Activated CD4-positive, alpha-beta T cell treated with anti-CD3 and anti-CD28 coated beads for 36 hours (primary cell): Measurements from ENCODE around the gene MXRA7. TPM values are rescaled to one million over a fixed set of nuclear protein-coding genes. Genes with fewer than 3 reads are reported as not detected.
"Not testable (repeated sequence)": the region's sequence is repeated elsewhere in the genome, so short reads cannot be mapped to it uniquely, and the experiment has no call there.

Experiments used
- ATAC-seq: fragments of 200-7000 bp; cut with Tn5 transposase; one replicate; pipeline ENCODE4 v1.10.0; 2021; ENCODE audit warnings: mild to moderate bottlenecking, moderate library complexity
- CTCF ChIA-PET: fragments of 350-600 bp; sonication (Branson Sonifier 250); formaldehyde crosslinking; loops from one replicate; lab custom pipeline; 2021; ENCODE audit warnings: antibody characterized with exemption; lab: Charles Lee
- POLR2A ChIA-PET: fragments of 350-600 bp; sonication (Branson Sonifier 250); formaldehyde crosslinking; loops from one replicate; lab custom pipeline; 2021; ENCODE audit warnings: antibody characterized with exemption, inconsistent platforms; lab: Charles Lee
- DNase-seq: peaks from one replicate; pipeline ENCODE4 v3.0.0-alpha.2; 2020
- H3K27ac Mint-ChIP-seq: one replicate; pipeline ENCODE4 v1.8.0; 2021; ENCODE audit warnings: mixed read lengths
- H3K27me3 Mint-ChIP-seq: one replicate; pipeline ENCODE4 v1.8.0; 2021; ENCODE audit warnings: mixed read lengths
- H3K36me3 Mint-ChIP-seq: one replicate; pipeline ENCODE4 v1.8.0; 2021; ENCODE audit warnings: low read depth, mixed read lengths
- H3K4me1 Mint-ChIP-seq: one replicate; pipeline ENCODE4 v1.8.0; 2021; ENCODE audit warnings: mixed read lengths
- H3K4me3 Mint-ChIP-seq: one replicate; pipeline ENCODE4 v1.8.0; 2021; ENCODE audit warnings: mild to moderate bottlenecking, moderate library complexity, mixed read lengths
- H3K9me3 Mint-ChIP-seq: one replicate; pipeline ENCODE4 v1.8.0; 2021; ENCODE audit warnings: low read depth, mixed read lengths
- intact Hi-C, 2 experiments: fragments of 100-400 bp; cut with DNase I in 1 of 2; cut with micrococcal nuclease in 1 of 2; formaldehyde crosslinking; loops; one replicate each; pipeline versions ENCODE4 v1.14.2 to v1.15.1; 2022 to 2024; cut with DNase I, micrococcal nuclease
- total RNA-seq, 2 experiments: library from RNA; stranded (reverse); gene quantifications; one replicate each; pipeline ENCODE4 v1.2.3, GENCODE V29; 2021

The MXRA7 gene
- total RNA-seq, 2 experiments from 2014 or later, result 18.4 to 20.2 TPM

- ChIA-PET POLR2A (no interaction called here), CTCF (interaction anchor here (0.6 to 1.2 kb wide), 2 partner anchors 20 to 186 kb away, joined by 3 to 5 read pairs; no protein-coding TSS in a partner anchor)
- peak; percentile 17 for DNase-seq
- Mint-ChIP-seq H3K27ac (no peak within 1 kb of the TSS), H3K36me3 (no peaks in the 10 kb centered on the region), H3K27me3 (peaks cover 3% of the 10 kb centered on the region), H3K4me1 (peaks cover 17% of the 10 kb centered on the region), H3K4me3 (peak within 1 kb of the TSS; percentile 0), H3K9me3 (no peaks in the 10 kb centered on the region)
- intact Hi-C loops, result no loop called here
- no peak for ATAC-seq
Observed at GRCh38 chr17:76643553-76644148, 67.1 kb downstream of the MXRA7 start, which contains the start of gene ST6GALNAC1. Gene ST6GALNAC1 (minus strand): TSS chr17:76643757. CDS start chr17:76643638, 119 bp downstream.

DNA sequence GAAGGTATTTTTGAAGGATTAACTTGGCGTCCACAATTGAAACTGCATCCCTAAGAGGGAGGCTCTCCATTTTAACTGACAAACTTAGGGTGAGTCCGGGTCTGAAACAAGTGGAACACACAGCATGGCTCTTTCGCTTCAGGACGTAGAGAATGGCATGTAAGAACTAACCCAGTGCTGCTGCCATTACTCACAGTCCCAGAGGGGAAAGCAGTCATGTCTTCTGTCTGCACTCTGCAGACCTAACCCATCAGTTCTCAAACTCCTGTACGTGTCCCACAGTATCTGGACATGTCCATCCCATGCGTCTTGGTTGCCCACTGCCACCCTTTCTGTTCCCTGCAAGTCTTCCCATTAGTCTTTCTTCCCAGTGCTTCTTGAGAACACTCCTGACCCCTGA, 67.8 kb downstream of the MXRA7 start:
- Mint-ChIP-seq H3K36me3 (no peaks in the 10 kb centered on the region), H3K4me1 (peaks cover 17% of the 10 kb centered on the region), H3K4me3 (peak overlapping the region; percentile 0), H3K27ac (no peak overlapping the region), H3K27me3 (peaks cover 3% of the 10 kb centered on the region), H3K9me3 (no peaks in the 10 kb centered on the region)
- ChIA-PET POLR2A (no interaction called here), CTCF (no interaction called here)
- intact Hi-C loops, result no loop called here
- DNase-seq, result no peak
- no peak for ATAC-seq

GRCh38 chr17:76642032-76642561, 68.7 kb downstream of the MXRA7 start:
- Mint-ChIP-seq H3K4me1 (peaks cover 17% of the 10 kb centered on the region), H3K27ac (no peak overlapping the region), H3K4me3 (no peak overlapping the region), H3K9me3 (no peaks in the 10 kb centered on the region), H3K27me3 (peaks cover 3% of the 10 kb centered on the region), H3K36me3 (no peaks in the 10 kb centered on the region)
- intact Hi-C loops, result no loop called here
- ChIA-PET CTCF (interaction anchor here (0.6 kb wide), 1 partner anchor 25 kb away, joined by 3 read pairs; no protein-coding TSS in a partner anchor), POLR2A (no interaction called here)
- ATAC-seq (no peak), DNase-seq (no peak)

DNA sequence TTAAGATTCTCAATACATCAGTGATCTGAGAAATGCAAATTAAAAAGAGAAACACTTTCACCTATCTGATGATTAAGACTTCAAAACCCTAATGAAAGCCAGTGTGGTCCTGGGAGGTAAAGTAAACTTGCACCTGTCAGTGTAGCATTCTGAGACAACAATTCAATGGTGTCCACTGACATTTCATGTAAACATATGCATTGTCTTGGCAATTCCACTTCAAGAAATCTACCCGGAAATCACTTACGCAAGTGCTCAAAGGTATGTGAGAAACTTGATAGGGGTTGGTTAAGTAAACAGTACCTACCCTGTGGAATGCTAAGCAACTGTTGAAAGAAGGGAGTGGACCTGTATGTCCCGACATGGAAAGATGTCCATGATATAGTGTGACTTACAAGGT, 69.3 kb downstream of the MXRA7 start:
- peaks cover 17% of the 10 kb centered on the region for H3K4me1 Mint-ChIP-seq
- H3K36me3 Mint-ChIP-seq, result no peaks in the 10 kb centered on the region
- H3K4me3 Mint-ChIP-seq, result no peak overlapping the region
- DNase-seq, result no peak
- POLR2A ChIA-PET, result no interaction called here
- H3K27ac Mint-ChIP-seq, result no peak overlapping the region
- no peaks in the 10 kb centered on the region for H3K9me3 Mint-ChIP-seq
- no peak for ATAC-seq
- intact Hi-C loops, result no loop called here
- CTCF ChIA-PET, result interaction anchor here (2.5 kb wide), 1 partner anchor 17 kb away, joined by 8 read pairs; no protein-coding TSS in a partner anchor
- H3K27me3 Mint-ChIP-seq, result peaks cover 3% of the 10 kb centered on the region

- no peak overlapping the region for H3K27ac Mint-ChIP-seq
- intact Hi-C loops, result no loop called here
- H3K27me3 Mint-ChIP-seq, result peaks cover 3% of the 10 kb centered on the region
- H3K36me3 Mint-ChIP-seq, result no peaks in the 10 kb centered on the region
- ATAC-seq (no peak), DNase-seq (no peak)
- CTCF ChIA-PET, result interaction anchor here (0.5 to 2.5 kb wide), 3 partner anchors 16 to 173 kb away, joined by 3 to 8 read pairs (median 3); partner anchors contain the start of gene AANAT
- POLR2A ChIA-PET, result no interaction called here
- no peaks in the 10 kb centered on the region for H3K9me3 Mint-ChIP-seq
- H3K4me1 Mint-ChIP-seq, result peaks cover 17% of the 10 kb centered on the region
- H3K4me3 Mint-ChIP-seq, result no peak overlapping the region
Observed at GRCh38 chr17:76640550-76641380, 70.0 kb downstream of the MXRA7 start.

- intact Hi-C loops, result no loop called here
- H3K27ac Mint-ChIP-seq, result no peak overlapping the region
- no peaks in the 10 kb centered on the region for H3K9me3 Mint-ChIP-seq
- CTCF ChIA-PET, result interaction anchor here (0.6 to 1.3 kb wide), 2 partner anchors 14 to 35 kb away, joined by 3 to 5 read pairs; no protein-coding TSS in a partner anchor
- peaks cover 4% of the 10 kb centered on the region for H3K4me1 Mint-ChIP-seq
- ATAC-seq, result no peak
- POLR2A ChIA-PET, result no interaction called here
- H3K4me3 Mint-ChIP-seq, result no peak overlapping the region
- H3K27me3 Mint-ChIP-seq, result no peaks in the 10 kb centered on the region
- no peak for DNase-seq
- no peaks in the 10 kb centered on the region for H3K36me3 Mint-ChIP-seq
Observed at GRCh38 chr17:76638263-76638662, 72.5 kb downstream of the MXRA7 start.

DNA sequence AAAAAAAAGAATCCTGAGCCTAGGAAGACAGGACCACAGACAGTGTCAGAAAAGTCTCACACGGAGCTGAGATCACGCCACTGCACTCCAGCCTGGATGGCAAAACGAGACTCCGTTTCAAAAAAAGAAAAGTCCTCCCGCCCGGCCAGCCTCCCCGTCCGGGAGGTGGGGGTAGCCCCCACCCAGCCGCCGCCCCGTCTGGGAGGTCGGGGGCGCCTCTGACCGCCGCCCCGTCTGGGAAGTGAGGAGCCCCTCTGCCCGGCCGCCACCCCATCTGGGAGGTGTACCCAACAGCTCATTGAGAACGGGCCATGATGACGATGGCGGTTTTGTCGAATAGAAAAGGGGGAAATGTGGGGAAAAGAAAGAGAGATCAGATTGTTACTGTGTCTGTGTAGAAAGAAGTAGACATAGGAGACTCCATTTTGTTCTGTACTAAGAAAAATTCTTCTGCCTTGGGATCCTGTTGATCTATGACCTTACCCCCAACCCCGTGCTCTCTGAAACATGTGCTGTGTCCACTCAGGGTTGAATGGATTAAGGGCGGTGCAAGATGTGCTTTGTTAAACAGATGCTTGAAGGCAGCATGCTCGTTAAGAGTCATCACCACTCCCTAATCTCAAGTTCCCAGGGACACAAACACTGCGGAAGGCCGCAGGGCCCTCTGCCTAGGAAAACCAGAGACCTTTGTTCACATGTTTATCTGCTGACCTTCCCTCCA, 74.1 kb downstream of the MXRA7 start:
- DNase-seq, H3K27me3 Mint-ChIP-seq, CTCF ChIA-PET, ATAC-seq, POLR2A ChIA-PET, H3K36me3 Mint-ChIP-seq, H3K4me1 Mint-ChIP-seq, H3K4me3 Mint-ChIP-seq, H3K27ac Mint-ChIP-seq, intact Hi-C loops, H3K9me3 Mint-ChIP-seq: not testable (repeated sequence)

GRCh38 chr17:76635659-76636360, 75.0 kb downstream of the MXRA7 start:
- ChIA-PET POLR2A (no interaction called here), CTCF (interaction anchor here (1.3 to 3.2 kb wide), 2 partner anchors 12 to 113 kb away, joined by 4 to 21 read pairs; no protein-coding TSS in a partner anchor)
- Mint-ChIP-seq H3K4me3 (no peak overlapping the region), H3K36me3 (no peaks in the 10 kb centered on the region), H3K27me3 (no peaks in the 10 kb centered on the region), H3K9me3 (no peaks in the 10 kb centered on the region), H3K4me1 (no peaks in the 10 kb centered on the region), H3K27ac (no peak overlapping the region)
- peak; percentile 42 for ATAC-seq
- intact Hi-C loops, result no loop called here
- no peak for DNase-seq

GRCh38 chr17:76635039-76635438, 75.7 kb downstream of the MXRA7 start:
- DNase-seq, result no peak
- intact Hi-C loops, result no loop called here
- POLR2A ChIA-PET, result interaction anchor here (0.7 kb wide), 2 partner anchors 37 to 300 kb away, joined by 3 to 4 read pairs; no protein-coding TSS in a partner anchor
- CTCF ChIA-PET, result interaction anchor here (0.6 to 3.2 kb wide), 3 partner anchors 11 to 182 kb away, joined by 4 to 21 read pairs (median 5); no protein-coding TSS in a partner anchor
- H3K4me1 Mint-ChIP-seq, result no peaks in the 10 kb centered on the region
- no peaks in the 10 kb centered on the region for H3K36me3 Mint-ChIP-seq
- H3K9me3 Mint-ChIP-seq, result no peaks in the 10 kb centered on the region
- H3K27me3 Mint-ChIP-seq, result no peaks in the 10 kb centered on the region
- no peak overlapping the region for H3K27ac Mint-ChIP-seq
- H3K4me3 Mint-ChIP-seq, result no peak overlapping the region
- ATAC-seq, result no peak

- ChIA-PET CTCF (interaction anchor here (0.6 to 3.2 kb wide), 3 partner anchors 10 to 248 kb away, joined by 3 to 21 read pairs (median 4); no protein-coding TSS in a partner anchor), POLR2A (no interaction called here)
- intact Hi-C loops, result no loop called here
- ATAC-seq, result no peak
- Mint-ChIP-seq H3K36me3 (no peaks in the 10 kb centered on the region), H3K9me3 (no peaks in the 10 kb centered on the region), H3K4me3 (no peak overlapping the region), H3K27ac (no peak overlapping the region), H3K4me1 (no peaks in the 10 kb centered on the region), H3K27me3 (no peaks in the 10 kb centered on the region)
- no peak for DNase-seq
Observed at GRCh38 chr17:76633628-76634328, 77.0 kb downstream of the MXRA7 start.
